Measurements from ENCODE around the gene CACNA1B.
A peak's percentile ranks its signal among the peaks of the same experiment; 100 is the strongest.
"Not testable (repeated sequence)": the region's sequence is repeated elsewhere in the genome, so short reads cannot be mapped to it uniquely, and the experiment has no call there.

The CACNA1B gene

DNA sequence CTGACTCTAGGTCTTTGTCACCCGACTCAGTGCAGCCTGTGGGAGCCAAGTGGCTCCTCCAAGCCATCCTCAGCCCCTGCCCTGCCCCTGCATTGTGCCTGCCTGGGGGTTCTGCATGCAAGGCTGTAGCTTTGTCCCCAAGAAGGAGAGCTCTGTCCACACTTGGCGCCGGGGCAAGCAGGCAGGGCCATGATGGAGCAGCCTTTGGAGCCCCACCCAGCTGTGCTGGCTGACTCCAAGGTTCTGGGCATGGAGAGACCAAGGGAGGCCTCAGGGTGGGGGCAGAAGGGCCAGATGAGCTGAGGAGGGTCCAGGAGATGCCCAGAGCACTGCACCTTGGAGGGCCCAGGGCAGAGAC is 226.2 kb downstream of the CACNA1B start:
- in situ Hi-C loops (cut with MboI; ENCODE audit: low sequenced_read_pairs, unreplicated experiment) = no loop called here
- DNase-seq (ENCODE audit: low spot score) = peak; percentile 13
- TF ChIP-seq, protein P1, sequence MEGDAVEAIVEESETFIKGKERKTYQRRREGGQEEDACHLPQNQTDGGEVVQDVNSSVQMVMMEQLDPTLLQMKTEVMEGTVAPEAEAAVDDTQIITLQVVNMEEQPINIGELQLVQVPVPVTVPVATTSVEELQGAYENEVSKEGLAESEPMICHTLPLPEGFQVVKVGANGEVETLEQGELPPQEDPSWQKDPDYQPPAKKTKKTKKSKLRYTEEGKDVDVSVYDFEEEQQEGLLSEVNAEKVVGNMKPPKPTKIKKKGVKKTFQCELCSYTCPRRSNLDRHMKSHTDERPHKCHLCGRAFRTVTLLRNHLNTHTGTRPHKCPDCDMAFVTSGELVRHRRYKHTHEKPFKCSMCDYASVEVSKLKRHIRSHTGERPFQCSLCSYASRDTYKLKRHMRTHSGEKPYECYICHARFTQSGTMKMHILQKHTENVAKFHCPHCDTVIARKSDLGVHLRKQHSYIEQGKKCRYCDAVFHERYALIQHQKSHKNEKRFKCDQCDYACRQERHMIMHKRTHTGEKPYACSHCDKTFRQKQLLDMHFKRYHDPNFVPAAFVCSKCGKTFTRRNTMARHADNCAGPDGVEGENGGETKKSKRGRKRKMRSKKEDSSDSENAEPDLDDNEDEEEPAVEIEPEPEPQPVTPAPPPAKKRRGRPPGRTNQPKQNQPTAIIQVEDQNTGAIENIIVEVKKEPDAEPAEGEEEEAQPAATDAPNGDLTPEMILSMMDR (IDR thresholded peaks at IDR 0.05; ENCODE audit: borderline replicate concordance, control extremely low read depth, extremely low read depth, insufficient read depth, missing control alignments) = no peak

- in situ Hi-C loops (cut with MboI; ENCODE audit: low sequenced_read_pairs, unreplicated experiment) = no loop called here
- peak; percentile 26 for DNase-seq (ENCODE audit: low spot score)
- TF ChIP-seq, protein P1 (IDR thresholded peaks at IDR 0.05; ENCODE audit: borderline replicate concordance, control extremely low read depth, extremely low read depth, insufficient read depth, missing control alignments) = no peak
Measured at GRCh38 chr9:138104251-138105122, 226.9 kb downstream of the CACNA1B start.

GRCh38 chr9:138105123-138105415 is 227.5 kb downstream of the CACNA1B start:
- peak; percentile 21 for DNase-seq (ENCODE audit: low spot score)
- in situ Hi-C loops (cut with MboI; ENCODE audit: low sequenced_read_pairs, unreplicated experiment) = no loop called here
- TF ChIP-seq, protein P1 (IDR thresholded peaks at IDR 0.05; ENCODE audit: borderline replicate concordance, control extremely low read depth, extremely low read depth, insufficient read depth, missing control alignments) = no peak

DNA sequence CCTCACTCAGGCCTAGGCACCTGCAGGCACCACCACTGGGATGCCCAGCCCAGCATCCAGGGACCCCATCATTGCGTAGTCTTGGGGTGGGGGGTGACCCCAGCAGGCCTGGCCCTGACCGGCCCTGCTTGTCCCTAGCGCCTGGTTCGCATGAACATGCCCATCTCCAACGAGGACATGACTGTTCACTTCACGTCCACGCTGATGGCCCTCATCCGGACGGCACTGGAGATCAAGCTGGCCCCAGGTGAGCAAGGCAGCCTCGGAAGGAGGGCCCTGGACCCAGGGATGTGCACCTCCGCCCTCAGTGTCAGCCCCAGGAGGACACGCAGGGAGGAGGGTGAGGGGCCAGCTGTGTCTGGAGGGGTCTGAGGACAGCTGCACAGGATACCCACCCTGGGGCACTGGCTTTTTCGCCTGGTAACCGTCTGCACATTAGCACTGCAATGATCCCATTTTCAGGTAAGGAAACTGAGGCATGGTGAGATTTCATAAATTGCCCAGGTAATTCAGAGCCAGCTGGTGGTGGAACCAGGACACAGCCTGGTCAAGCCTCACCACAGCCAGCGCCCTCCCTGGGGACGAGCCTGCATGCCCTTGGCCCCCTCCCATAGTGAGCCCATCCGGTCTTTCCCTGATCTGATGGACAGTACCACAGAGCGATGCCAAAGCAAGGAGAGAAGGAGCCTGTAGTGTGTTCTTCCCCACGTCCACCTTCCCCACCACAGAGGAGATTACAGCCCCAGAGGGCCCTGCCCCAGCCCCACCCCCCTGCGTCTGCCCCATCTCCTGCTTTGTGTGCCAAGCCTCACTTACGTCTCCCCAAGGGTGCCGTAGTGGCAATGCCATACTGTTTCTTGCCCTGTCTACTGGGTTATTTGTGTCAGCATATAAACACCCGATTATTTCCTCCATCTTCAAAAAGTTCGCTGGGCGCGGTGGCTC is 228.3 kb downstream of the CACNA1B start:
- in situ Hi-C loops (cut with MboI; ENCODE audit: low sequenced_read_pairs, unreplicated experiment) = no loop called here
- DNase-seq (ENCODE audit: low spot score) = peak; percentile 16

DNA sequence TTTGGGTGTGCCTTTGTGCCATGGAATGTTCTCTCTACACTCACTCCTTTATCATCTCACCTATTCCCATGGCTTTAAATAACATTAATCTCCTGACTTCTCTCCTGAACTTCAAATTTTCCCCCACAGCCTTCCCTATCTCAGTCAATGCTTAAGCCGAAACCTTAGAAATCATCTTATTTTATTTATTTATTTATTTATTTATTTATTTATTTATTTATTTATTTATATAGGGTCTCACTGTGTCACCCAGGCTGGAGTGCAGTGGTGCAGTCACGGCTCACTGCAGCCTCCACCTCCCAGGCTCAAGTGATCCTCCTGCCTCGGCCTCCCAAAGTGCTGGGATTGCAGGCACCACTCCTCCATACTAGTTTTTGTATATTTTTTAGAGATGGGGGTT is 229.5 kb downstream of the CACNA1B start:
- in situ Hi-C loops (cut with MboI; ENCODE audit: low sequenced_read_pairs, unreplicated experiment); DNase-seq (ENCODE audit: low spot score): not testable (repeated sequence)

More for the DNA sequence above, 228.3 kb downstream of the CACNA1B start:
- TF ChIP-seq, protein P1 (IDR thresholded peaks at IDR 0.05; ENCODE audit: borderline replicate concordance, control extremely low read depth, extremely low read depth, insufficient read depth, missing control alignments) = no peak

DNA sequence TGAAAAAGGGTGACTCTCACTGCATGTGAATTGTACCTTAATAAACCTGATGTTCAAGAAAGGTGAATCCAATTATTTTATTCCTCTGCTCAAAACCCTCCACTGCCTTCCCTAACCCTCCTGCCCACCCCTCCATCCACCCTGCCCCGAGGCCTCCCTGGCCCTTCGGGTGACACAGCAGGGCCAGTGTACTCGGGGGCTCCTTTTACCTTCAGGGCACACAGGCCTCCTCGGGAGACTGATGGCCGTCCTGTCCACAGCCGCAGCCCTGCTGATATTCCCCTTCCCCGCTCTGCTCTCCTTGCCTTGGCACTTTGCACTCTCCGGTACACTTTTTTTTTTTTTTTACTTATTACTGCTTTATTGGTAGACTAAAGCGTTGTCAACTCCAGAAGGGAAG is 234.0 kb downstream of the CACNA1B start:
- TF ChIP-seq, protein P1 (IDR thresholded peaks at IDR 0.05; ENCODE audit: borderline replicate concordance, control extremely low read depth, extremely low read depth, insufficient read depth, missing control alignments) = no peak
- DNase-seq (ENCODE audit: low spot score) = peak; percentile 7
- in situ Hi-C loops (cut with MboI; ENCODE audit: low sequenced_read_pairs, unreplicated experiment) = no loop called here
